Right atrium auricular region (tissue), 2 donors: ENCODE measurements around the gene GRAMD4. TPM values are rescaled to one million over a fixed set of nuclear protein-coding genes. Genes with fewer than 3 reads are reported as not detected.

Experiments
- DNase-seq: peaks from one replicate; pipeline ENCODE4 v3.0.0-alpha.2; 2019; ENCODE audit warnings: low spot score
- H3K27ac ChIP-seq, 2 donors: fragments of 200-600 bp; sonication (generic); 1 replicate in 1 of 2; 2 replicates in 1 of 2; pipeline ENCODE4 v1.5.1; 2016 to 2019
- H3K27me3 ChIP-seq, 2 donors: fragments of 200-600 bp; sonication (generic); one replicate each; pipeline versions ENCODE4 v1.5.1 to v1.6.0; 2017 to 2019
- H3K36me3 ChIP-seq: fragments of 200-600 bp; sonication (generic); one replicate; pipeline ENCODE4 v1.5.1; 2016
- H3K4me1 ChIP-seq, 2 donors: fragments of 200-600 bp; sonication (generic); one replicate each; pipeline versions ENCODE4 v1.5.1 to v1.6.0; 2017 to 2019
- H3K4me3 ChIP-seq, 2 donors: fragments of 200-600 bp; sonication (generic); 1 replicate in 1 of 2; 2 replicates in 1 of 2; pipeline ENCODE4 v1.5.1; 2017 to 2019; ENCODE audit warnings: mild to moderate bottlenecking in 1 of 2, moderate library complexity in 1 of 2
- H3K9me3 ChIP-seq, 2 donors: fragments of 200-600 bp; sonication (generic); one replicate each; pipeline ENCODE4 v1.5.1; 2019
- total RNA-seq, 2 donors: library from RNA; depleted of rRNA; stranded (reverse); fragments of >200 nt; gene quantifications; one replicate each; pipeline ENCODE4 v1.1.0, GENCODE V29; 2016
- TF ChIP-seq, protein P1 (sequence below), 2 donors: fragments of 200-600 bp; sonication (generic); IDR thresholded peaks; one replicate each; pipeline ENCODE4 v1.5.1; 2019; ENCODE audit warnings: antibody characterized with exemption in 2 of 2

The GRAMD4 gene
- total RNA-seq, 2 donors from 2014 or later, result 29.1 to 31.6 TPM

GRCh38 chr22:46665751-46666280 lies 45.6 kb downstream of the GRAMD4 start:
- Histone ChIP-seq H3K4me1 (peaks cover 0 to 22% of the 10 kb centered on the region in 2 donors), H3K9me3 (no peaks in the 10 kb centered on the region), H3K27me3 (no peaks in the 10 kb centered on the region), H3K36me3 (peaks cover 74% of the 10 kb centered on the region), H3K27ac (no peak overlapping the region), H3K4me3 (no peak overlapping the region)
- no peak for DNase-seq
- TF ChIP-seq, protein P1, sequence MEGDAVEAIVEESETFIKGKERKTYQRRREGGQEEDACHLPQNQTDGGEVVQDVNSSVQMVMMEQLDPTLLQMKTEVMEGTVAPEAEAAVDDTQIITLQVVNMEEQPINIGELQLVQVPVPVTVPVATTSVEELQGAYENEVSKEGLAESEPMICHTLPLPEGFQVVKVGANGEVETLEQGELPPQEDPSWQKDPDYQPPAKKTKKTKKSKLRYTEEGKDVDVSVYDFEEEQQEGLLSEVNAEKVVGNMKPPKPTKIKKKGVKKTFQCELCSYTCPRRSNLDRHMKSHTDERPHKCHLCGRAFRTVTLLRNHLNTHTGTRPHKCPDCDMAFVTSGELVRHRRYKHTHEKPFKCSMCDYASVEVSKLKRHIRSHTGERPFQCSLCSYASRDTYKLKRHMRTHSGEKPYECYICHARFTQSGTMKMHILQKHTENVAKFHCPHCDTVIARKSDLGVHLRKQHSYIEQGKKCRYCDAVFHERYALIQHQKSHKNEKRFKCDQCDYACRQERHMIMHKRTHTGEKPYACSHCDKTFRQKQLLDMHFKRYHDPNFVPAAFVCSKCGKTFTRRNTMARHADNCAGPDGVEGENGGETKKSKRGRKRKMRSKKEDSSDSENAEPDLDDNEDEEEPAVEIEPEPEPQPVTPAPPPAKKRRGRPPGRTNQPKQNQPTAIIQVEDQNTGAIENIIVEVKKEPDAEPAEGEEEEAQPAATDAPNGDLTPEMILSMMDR (IDR thresholded peaks at IDR 0.05), result no peak

DNA sequence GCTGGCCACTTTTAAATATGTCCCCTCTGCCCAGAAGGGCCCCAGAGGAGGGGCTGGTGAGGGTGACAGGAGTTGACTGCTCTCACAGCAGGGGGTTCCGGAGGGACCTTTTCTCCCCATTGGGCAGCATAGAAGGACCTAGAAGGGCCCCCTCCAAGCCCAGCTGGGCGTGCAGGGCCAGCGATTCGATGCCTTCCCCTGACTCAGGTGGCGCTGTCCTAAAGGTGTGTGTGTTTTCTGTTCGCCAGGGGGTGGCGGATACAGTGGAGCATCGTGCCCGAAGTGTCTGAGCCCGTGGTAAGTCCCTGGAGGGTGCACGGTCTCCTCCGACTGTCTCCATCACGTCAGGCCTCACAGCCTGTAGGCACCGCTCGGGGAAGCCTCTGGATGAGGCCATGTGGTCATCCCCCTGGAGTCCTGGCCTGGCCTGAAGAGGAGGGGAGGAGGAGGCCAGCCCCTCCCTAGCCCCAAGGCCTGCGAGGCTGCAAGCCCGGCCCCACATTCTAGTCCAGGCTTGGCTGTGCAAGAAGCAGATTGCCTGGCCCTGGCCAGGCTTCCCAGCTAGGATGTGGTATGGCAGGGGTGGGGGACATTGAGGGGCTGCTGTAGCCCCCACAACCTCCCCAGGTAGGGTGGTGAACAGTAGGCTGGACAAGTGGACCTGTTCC lies 46.5 kb downstream of the GRAMD4 start:
- H3K9me3 ChIP-seq, result no peaks in the 10 kb centered on the region
- H3K27ac ChIP-seq, result peak overlapping the region in 1 of 2 donors; percentile 31
- TF ChIP-seq, protein P1 (IDR thresholded peaks at IDR 0.05), result no peak
- no peak overlapping the region for H3K4me3 ChIP-seq
- H3K4me1 ChIP-seq, result peaks cover 0 to 18% of the 10 kb centered on the region in 2 donors
- H3K36me3 ChIP-seq, result peaks cover 77% of the 10 kb centered on the region
- no peak for DNase-seq
- H3K27me3 ChIP-seq, result no peaks in the 10 kb centered on the region

GRCh38 chr22:46667245-46667623 lies 47.0 kb downstream of the GRAMD4 start:
- peaks cover 77% of the 10 kb centered on the region for H3K36me3 ChIP-seq
- H3K27me3 ChIP-seq, result no peaks in the 10 kb centered on the region

DNA sequence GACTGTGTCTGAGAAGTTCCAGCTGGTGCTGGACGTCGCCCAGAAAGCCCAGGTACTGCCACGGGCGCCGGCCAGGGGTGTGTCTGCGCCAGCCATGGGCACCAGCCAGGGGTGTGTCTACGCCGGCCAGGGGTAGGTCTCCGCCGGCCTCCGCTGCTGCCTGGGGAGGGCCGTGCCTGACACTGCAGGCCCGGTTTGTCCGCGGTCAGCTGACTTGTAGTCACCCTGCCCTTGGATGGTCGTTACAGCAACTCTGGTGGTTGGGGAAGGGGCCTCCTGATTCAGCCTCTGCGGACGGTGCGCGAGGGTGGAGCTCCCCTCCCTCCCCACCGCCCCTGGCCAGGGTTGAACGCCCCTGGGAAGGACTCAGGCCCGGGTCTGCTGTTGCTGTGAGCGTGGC lies 47.9 kb downstream of the GRAMD4 start:
- Histone ChIP-seq H3K36me3 (peaks cover 75% of the 10 kb centered on the region), H3K9me3 (no peaks in the 10 kb centered on the region), H3K27me3 (no peaks in the 10 kb centered on the region), H3K4me3 (no peak overlapping the region), H3K27ac (no peak overlapping the region), H3K4me1 (peaks cover 0 to 12% of the 10 kb centered on the region in 2 donors)
- TF ChIP-seq, protein P1 (IDR thresholded peaks at IDR 0.05), result no peak
- no peak for DNase-seq

More at GRCh38 chr22:46667245-46667623, 47.0 kb downstream of the GRAMD4 start:
- peaks cover 0 to 13% of the 10 kb centered on the region in 2 donors for H3K4me1 ChIP-seq
- no peak overlapping the region for H3K4me3 ChIP-seq
- DNase-seq, result no peak
- TF ChIP-seq, protein P1 (IDR thresholded peaks at IDR 0.05), result no peak
- no peaks in the 10 kb centered on the region for H3K9me3 ChIP-seq
- no peak overlapping the region for H3K27ac ChIP-seq

GRCh38 chr22:46669201-46669600 lies 49.0 kb downstream of the GRAMD4 start:
- Histone ChIP-seq H3K4me3 (no peak overlapping the region), H3K4me1 (peaks cover 0 to 18% of the 10 kb centered on the region in 2 donors), H3K27me3 (no peaks in the 10 kb centered on the region), H3K9me3 (no peaks in the 10 kb centered on the region), H3K36me3 (peaks cover 68% of the 10 kb centered on the region), H3K27ac (no peak overlapping the region)
- TF ChIP-seq, protein P1 (IDR thresholded peaks at IDR 0.05), result no peak
- no peak for DNase-seq
